Lower lobe of right lung (tissue), 2 donors: ENCODE data around the gene PLA2G4D. TPM values are rescaled to one million over a fixed set of nuclear protein-coding genes. Genes with fewer than 3 reads are reported as not detected.

Experiments
- ATAC-seq, 2 donors: fragments of 200-7000 bp; cut with Tn5 transposase; one replicate each; pipeline ENCODE4 v1.9.1; 2020 to 2022; ENCODE audit warnings: mild to moderate bottlenecking in 2 of 2, moderate library complexity in 2 of 2
- DNase-seq: peaks from one replicate; pipeline ENCODE4 v3.0.0-alpha.2; 2020
- H3K27ac ChIP-seq: fragments of 200-600 bp; one replicate; pipeline ENCODE4 v1.8.0; 2022
- H3K27me3 ChIP-seq: fragments of 200-600 bp; one replicate; pipeline ENCODE4 v1.8.0; 2022; ENCODE audit warnings: low read depth
- H3K36me3 ChIP-seq: fragments of 200-600 bp; one replicate; pipeline ENCODE4 v1.8.0; 2022; ENCODE audit warnings: mild to moderate bottlenecking
- H3K4me1 ChIP-seq: fragments of 200-600 bp; one replicate; pipeline ENCODE4 v1.8.0; 2022
- H3K4me3 ChIP-seq: fragments of 200-600 bp; one replicate; pipeline ENCODE4 v1.8.0; 2022; ENCODE audit warnings: mild to moderate bottlenecking
- H3K9me3 ChIP-seq: fragments of 200-600 bp; one replicate; pipeline ENCODE4 v1.8.0; 2022
- intact Hi-C: fragments of 100-400 bp; cut with DNase I; formaldehyde crosslinking; loops from one replicate; pipeline ENCODE4 v1.11.0; 2022
- total RNA-seq: library from RNA; stranded (reverse); fragmentation: NEBNext Ultra II Directional; extraction: Animal tissue kit (Norgen Biotek cat#: 25700); gene quantifications from one replicate; pipeline ENCODE4 v1.2.1, GENCODE V29; 2021
- TF ChIP-seq, protein P1 (sequence below): fragments of 200-600 bp; IDR thresholded peaks from one replicate; pipeline ENCODE4 v1.8.0; 2022; ENCODE audit warnings: antibody characterized with exemption, mild to moderate bottlenecking
- donor health status: DM: no; HTN: yes; CAD: no; lungs with severe emphysema.

Gene PLA2G4D
- total RNA-seq, 1 donor from 2014 or later = not detected

DNA sequence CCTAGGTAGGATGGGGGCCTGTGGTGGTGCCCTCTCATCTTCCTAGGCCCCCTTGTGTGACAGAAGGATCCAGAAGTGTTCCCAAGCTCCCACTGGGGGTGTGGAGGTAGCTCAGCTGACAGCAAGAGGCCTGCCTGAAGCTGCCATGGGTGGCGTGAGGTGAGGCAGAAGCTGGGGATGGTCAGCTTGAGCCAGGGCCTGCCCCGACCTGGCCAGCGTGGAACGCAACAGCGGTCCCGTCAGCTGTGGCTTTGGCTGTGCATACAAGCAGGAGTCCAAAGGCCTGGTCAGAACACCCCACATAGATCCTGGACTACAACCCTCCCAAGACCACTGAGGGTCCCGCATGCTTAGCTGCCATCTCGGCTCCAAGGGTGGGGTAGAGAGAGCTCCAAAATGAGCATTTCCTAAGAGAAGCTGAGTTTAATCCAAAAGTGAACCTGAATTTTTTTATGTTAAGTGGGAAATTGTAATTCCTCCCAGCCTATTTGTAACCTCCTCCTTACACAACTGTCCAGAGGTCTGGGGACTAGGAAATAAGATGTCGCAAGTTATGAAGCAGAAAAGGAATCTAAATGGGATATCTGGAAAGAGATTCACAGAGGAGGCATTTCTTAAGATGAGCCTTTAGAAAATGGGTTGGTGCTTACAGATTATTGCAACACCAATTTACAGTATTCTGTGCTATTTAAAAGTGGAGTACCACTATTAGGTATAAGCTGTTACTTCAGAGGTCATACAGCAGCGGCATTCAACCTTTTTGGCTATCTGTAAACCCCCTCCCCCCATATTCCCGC lies 9.9 kb upstream of the PLA2G4D start:
- TF ChIP-seq, protein P1, sequence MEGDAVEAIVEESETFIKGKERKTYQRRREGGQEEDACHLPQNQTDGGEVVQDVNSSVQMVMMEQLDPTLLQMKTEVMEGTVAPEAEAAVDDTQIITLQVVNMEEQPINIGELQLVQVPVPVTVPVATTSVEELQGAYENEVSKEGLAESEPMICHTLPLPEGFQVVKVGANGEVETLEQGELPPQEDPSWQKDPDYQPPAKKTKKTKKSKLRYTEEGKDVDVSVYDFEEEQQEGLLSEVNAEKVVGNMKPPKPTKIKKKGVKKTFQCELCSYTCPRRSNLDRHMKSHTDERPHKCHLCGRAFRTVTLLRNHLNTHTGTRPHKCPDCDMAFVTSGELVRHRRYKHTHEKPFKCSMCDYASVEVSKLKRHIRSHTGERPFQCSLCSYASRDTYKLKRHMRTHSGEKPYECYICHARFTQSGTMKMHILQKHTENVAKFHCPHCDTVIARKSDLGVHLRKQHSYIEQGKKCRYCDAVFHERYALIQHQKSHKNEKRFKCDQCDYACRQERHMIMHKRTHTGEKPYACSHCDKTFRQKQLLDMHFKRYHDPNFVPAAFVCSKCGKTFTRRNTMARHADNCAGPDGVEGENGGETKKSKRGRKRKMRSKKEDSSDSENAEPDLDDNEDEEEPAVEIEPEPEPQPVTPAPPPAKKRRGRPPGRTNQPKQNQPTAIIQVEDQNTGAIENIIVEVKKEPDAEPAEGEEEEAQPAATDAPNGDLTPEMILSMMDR = no peak
- H3K4me1 ChIP-seq = peaks cover 28% of the 10 kb centered on the region

DNA sequence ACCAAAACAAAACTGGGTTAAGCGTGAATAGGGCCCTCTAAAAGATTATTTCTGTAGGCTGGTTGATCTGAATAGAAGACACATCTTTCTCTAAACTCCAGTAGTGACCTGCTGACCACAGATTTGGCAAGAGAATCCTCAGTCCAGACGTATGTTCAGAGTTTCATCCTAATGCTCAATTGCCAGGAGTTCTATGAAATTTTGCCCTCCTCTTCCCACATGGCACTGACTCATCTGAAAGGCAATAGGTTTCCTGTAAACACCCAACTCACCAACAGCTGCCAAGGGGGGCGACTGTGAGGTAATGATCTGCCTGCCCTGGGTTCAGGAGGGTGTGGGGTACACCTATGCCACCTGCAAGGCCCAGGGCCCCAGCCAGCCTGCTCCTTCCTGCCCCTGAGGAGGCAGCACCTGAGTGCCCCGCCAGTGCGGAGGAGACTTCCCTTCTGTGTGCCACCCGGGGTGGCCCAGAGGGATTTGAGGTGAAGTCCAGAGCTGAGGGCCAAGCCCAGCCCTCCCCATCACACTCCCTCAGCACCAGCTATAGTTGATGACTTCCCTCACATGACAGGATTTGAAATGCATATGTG lies 8.4 kb upstream of the PLA2G4D start:
- no peak for DNase-seq
- no peak for ATAC-seq
- TF ChIP-seq, protein P1 = no peak

More for the DNA sequence above, 9.9 kb upstream of the PLA2G4D start:
- intact Hi-C loops = no loop called here
- DNase-seq (no peak), ATAC-seq (peak in 1 of 2 donors; percentile 30)
- Histone ChIP-seq H3K36me3 (no peaks in the 10 kb centered on the region), H3K27ac (no peak overlapping the region), H3K27me3 (no peaks in the 10 kb centered on the region), H3K4me3 (no peak overlapping the region), H3K9me3 (no peaks in the 10 kb centered on the region)

DNA sequence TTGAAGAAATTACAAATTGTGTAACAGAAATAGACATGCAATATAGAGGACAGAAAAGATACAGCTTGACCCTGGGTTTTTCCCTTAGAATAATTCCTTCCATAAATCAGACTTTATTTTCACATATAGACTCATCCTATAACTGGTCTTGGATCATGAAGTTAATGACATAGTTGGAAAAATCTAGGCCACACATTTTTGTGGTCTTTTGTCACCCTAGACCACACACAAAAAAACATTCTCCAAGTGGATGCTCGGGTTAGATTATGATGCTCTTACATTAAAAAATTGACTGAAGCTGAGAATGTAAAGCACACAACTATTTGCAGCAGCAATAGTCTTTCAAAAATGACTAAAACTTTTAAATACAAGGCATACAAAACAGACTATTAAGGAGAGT lies 7.5 kb upstream of the PLA2G4D start:
- H3K27me3 ChIP-seq = no peaks in the 10 kb centered on the region
- intact Hi-C loops = no loop called here
- no peaks in the 10 kb centered on the region for H3K9me3 ChIP-seq
- DNase-seq (no peak), ATAC-seq (no peak)
- no peak overlapping the region for H3K27ac ChIP-seq
- peaks cover 26% of the 10 kb centered on the region for H3K4me1 ChIP-seq
- no peaks in the 10 kb centered on the region for H3K36me3 ChIP-seq
- TF ChIP-seq, protein P1 = no peak
- H3K4me3 ChIP-seq = no peak overlapping the region

More for the DNA sequence above, 8.4 kb upstream of the PLA2G4D start:
- Histone ChIP-seq H3K4me3 (no peak overlapping the region), H3K27me3 (no peaks in the 10 kb centered on the region), H3K27ac (no peak overlapping the region), H3K9me3 (no peaks in the 10 kb centered on the region), H3K36me3 (no peaks in the 10 kb centered on the region), H3K4me1 (peaks cover 28% of the 10 kb centered on the region)
- intact Hi-C loops = no loop called here

DNA sequence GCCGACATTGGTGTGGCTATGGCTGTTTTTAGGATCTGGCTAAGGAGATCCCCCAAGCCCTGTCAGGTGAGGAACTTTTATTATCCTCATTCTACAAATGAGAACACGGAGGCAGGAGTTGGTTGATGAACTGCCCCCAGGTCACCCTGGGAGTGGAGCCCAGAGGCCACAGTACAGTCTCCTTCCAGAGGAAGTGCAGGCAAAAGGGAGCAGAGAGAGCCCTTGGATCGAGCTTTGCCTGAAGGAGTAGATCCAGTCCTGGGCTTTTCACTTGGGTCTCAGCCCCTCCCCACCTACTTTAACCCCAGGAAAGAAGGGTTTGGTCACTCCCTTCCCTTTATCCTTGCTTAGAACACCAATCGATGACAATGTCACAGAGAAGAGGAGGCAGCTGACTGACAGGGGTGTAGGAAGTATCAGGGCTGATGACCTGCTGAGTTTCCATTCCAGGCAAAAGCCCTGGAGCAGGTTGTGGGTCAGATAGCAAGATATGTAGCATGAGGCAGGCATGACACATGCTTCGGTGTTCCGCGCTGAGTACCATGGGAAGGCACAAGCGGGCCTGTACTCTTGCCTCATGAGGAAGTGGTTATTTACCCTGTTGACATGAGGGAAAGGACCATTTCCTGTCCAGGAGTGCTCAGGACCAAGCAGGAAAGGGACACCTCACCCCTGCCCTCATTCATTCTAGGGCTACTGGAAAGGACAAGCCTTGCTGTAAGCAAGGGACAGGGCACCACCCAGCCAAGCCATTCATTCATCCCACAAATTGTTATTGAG lies 5.8 kb upstream of the PLA2G4D start:
- Histone ChIP-seq H3K4me3 (no peak overlapping the region), H3K27me3 (no peaks in the 10 kb centered on the region), H3K27ac (peak overlapping the region; percentile 60), H3K4me1 (peaks cover 14% of the 10 kb centered on the region), H3K9me3 (no peaks in the 10 kb centered on the region), H3K36me3 (no peaks in the 10 kb centered on the region)
- DNase-seq (peak; percentile 72), ATAC-seq (peak; percentile 86 to 90)
- TF ChIP-seq, protein P1 = no peak
- intact Hi-C loops = no loop called here

DNA sequence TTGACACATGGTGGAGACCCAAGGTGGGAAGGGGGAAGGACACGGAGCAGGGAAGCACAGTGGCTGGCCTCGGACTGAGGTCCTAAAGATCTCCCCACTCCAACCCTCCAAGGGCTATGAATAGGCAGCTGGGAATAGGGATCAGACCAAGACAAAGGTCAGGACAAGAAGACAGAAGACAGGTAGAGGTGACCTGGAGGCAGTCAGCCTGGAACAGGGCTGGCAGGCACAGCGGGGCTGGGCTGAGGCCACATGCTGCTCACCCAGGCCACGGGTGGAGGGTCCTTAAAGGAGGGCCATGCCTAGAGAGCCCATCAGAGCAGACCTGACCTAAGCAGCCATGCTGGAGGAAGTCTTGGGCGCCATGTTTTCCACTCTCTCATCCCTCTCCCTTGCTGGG lies 2.7 kb upstream of the PLA2G4D start:
- no peaks in the 10 kb centered on the region for H3K36me3 ChIP-seq
- peaks cover 11% of the 10 kb centered on the region for H3K4me1 ChIP-seq
- H3K4me3 ChIP-seq = no peak overlapping the region
- no peaks in the 10 kb centered on the region for H3K9me3 ChIP-seq
- DNase-seq (no peak), ATAC-seq (no peak)
- TF ChIP-seq, protein P1 = no peak
- H3K27ac ChIP-seq = no peak overlapping the region
- no peaks in the 10 kb centered on the region for H3K27me3 ChIP-seq
- intact Hi-C loops = no loop called here
